Measurements from ENCODE around the gene CUEDC2.
A peak's percentile ranks its signal among the peaks of the same experiment; 100 is the strongest.

Gene CUEDC2
- total RNA-seq: 20.2 to 25.5 reads per million in 2 experiments

GRCh38 chr10:102432162-102432950 lies at the start of gene CUEDC2:
CUEDC2 (minus strand) TSS chr10:102432574; CDS start chr10:102425188, 7,386 bp downstream.
- DNase-seq (ENCODE audit: low read depth): peak; percentile 90

- DNase-seq (ENCODE audit: low read depth): no peak
Measured at GRCh38 chr10:102480396-102480795, 48.0 kb upstream of the CUEDC2 start.

GRCh38 chr10:102479651-102480050 lies 47.3 kb upstream of the CUEDC2 start:
- DNase-seq (ENCODE audit: low read depth): no peak

- no peak for DNase-seq (ENCODE audit: low read depth)
Measured at GRCh38 chr10:102476466-102477141, 44.2 kb upstream of the CUEDC2 start.

- DNase-seq (ENCODE audit: low read depth): no peak
Measured at GRCh38 chr10:102475451-102476040, 43.2 kb upstream of the CUEDC2 start.

- no peak for DNase-seq (ENCODE audit: low read depth)
Measured at GRCh38 chr10:102473445-102474331, 41.3 kb upstream of the CUEDC2 start.

GRCh38 chr10:102470579-102471546 lies 38.5 kb upstream of the CUEDC2 start:
- DNase-seq (ENCODE audit: low read depth): no peak

GRCh38 chr10:102468683-102469082 lies 36.3 kb upstream of the CUEDC2 start:
- DNase-seq (ENCODE audit: low read depth): no peak

GRCh38 chr10:102467971-102468438 lies 35.6 kb upstream of the CUEDC2 start:
- DNase-seq (ENCODE audit: low read depth): no peak

GRCh38 chr10:102467318-102467717 lies 34.9 kb upstream of the CUEDC2 start:
- no peak for DNase-seq (ENCODE audit: low read depth)

- no peak for DNase-seq (ENCODE audit: low read depth)
Measured at GRCh38 chr10:102465466-102465865, 33.1 kb upstream of the CUEDC2 start.

GRCh38 chr10:102463983-102464382 lies 31.6 kb upstream of the CUEDC2 start:
- DNase-seq (ENCODE audit: low read depth): no peak

- no peak for DNase-seq (ENCODE audit: low read depth)
Measured at GRCh38 chr10:102462512-102463054, 30.2 kb upstream of the CUEDC2 start.

- DNase-seq (ENCODE audit: low read depth): peak; percentile 91
Measured at GRCh38 chr10:102461187-102462054, 29.0 kb upstream of the CUEDC2 start.

- DNase-seq (ENCODE audit: low read depth): no peak
Measured at GRCh38 chr10:102460836-102461186, 28.4 kb upstream of the CUEDC2 start.

GRCh38 chr10:102458656-102459055 lies 26.3 kb upstream of the CUEDC2 start:
- DNase-seq (ENCODE audit: low read depth): no peak

- DNase-seq (ENCODE audit: low read depth): no peak
Measured at GRCh38 chr10:102457591-102458150, 25.3 kb upstream of the CUEDC2 start.

GRCh38 chr10:102455893-102456471 lies 23.6 kb upstream of the CUEDC2 start:
- no peak for DNase-seq (ENCODE audit: low read depth)
